ENCODE measurements around the gene AGXT.

Gene AGXT

GRCh38 chr2:240869956-240870875 lies 1.6 kb downstream of the AGXT start:
- no peak for DNase-seq

GRCh38 chr2:240871071-240871958 lies 2.7 kb downstream of the AGXT start:
- no peak for DNase-seq

GRCh38 chr2:240872317-240873097 lies 3.9 kb downstream of the AGXT start:
- DNase-seq = no peak

- no peak for DNase-seq
These were observed 4.6 kb downstream of the AGXT start for GRCh38 chr2:240873098-240873788.

- DNase-seq = no peak
These were observed 5.4 kb downstream of the AGXT start for GRCh38 chr2:240873805-240874714.

- DNase-seq = no peak
These were observed 6.1 kb downstream of the AGXT start for GRCh38 chr2:240874715-240875227.

- DNase-seq = no peak
These were observed 6.8 kb downstream of the AGXT start for GRCh38 chr2:240875228-240876034.

GRCh38 chr2:240876035-240876474 lies 7.4 kb downstream of the AGXT start:
- no peak for DNase-seq

GRCh38 chr2:240876475-240877251 lies 8.0 kb downstream of the AGXT start:
- no peak for DNase-seq

- no peak for DNase-seq
These were observed 9.1 kb downstream of the AGXT start for GRCh38 chr2:240877460-240878340.

- no peak for DNase-seq
These were observed 9.8 kb downstream of the AGXT start for GRCh38 chr2:240878341-240878936.

GRCh38 chr2:240879105-240879504 lies 10.5 kb downstream of the AGXT start:
- DNase-seq = no peak

GRCh38 chr2:240881913-240882312 lies 13.3 kb downstream of the AGXT start:
- DNase-seq = no peak

- no peak for DNase-seq
These were observed 15.6 kb downstream of the AGXT start for GRCh38 chr2:240884221-240884620.

- DNase-seq = no peak
These were observed 16.1 kb downstream of the AGXT start for GRCh38 chr2:240884745-240885144.

- no peak for DNase-seq
These were observed 16.9 kb downstream of the AGXT start for GRCh38 chr2:240885566-240885965.

GRCh38 chr2:240886023-240886565 lies 17.5 kb downstream of the AGXT start:
- DNase-seq = no peak
